Prostate gland (tissue), 2 donors: ENCODE data around the gene RPL32.

Source experiments
- POLR2A ChIP-seq: fragments of 450-650 bp; IDR thresholded peaks from one replicate; pipeline ENCODE4 v1.6.1; 2016; ENCODE audit warnings: antibody characterized with exemption, mild to moderate bottlenecking
- POLR2AphosphoS5 ChIP-seq: sonication (generic); formaldehyde crosslinking; IDR thresholded peaks from one replicate; pipeline ENCODE4 v1.6.1; 2017; ENCODE audit warnings: antibody characterized with exemption
- TF ChIP-seq, protein P1 (sequence below), 4 experiments: fragments of 200-600 bp in 2 of 4; fragments of 450-650 bp in 2 of 4; sonication (generic) in 2 of 4; IDR thresholded peaks; 1 replicate in 3 of 4; 2 replicates in 1 of 4; pipeline ENCODE4 v1.5.1; 2016 to 2019; ENCODE audit warnings: antibody characterized with exemption in 4 of 4, mild to moderate bottlenecking in 2 of 4, moderate library complexity in 2 of 4

DNA sequence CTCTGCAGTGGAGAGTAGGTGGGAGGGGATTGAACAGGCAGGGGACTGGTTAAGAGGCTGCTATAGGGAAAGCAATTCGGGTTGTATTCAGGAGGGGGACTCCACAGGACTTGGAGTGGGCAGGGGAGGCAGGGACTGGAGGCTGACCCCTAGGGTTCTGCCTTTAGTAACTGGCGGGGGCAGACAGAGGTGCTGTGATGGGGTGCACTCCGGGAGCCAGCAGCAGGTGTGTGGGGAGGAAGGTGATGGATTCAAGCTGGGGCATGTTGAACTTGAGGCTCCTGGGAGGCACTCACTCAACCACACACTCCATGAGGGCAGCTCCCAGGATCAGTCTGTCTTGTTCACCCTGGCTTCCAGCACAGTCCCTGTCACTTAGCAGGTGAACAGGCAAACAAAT lies 32.4 kb downstream of the RPL32 start:
- TF ChIP-seq, protein P1, sequence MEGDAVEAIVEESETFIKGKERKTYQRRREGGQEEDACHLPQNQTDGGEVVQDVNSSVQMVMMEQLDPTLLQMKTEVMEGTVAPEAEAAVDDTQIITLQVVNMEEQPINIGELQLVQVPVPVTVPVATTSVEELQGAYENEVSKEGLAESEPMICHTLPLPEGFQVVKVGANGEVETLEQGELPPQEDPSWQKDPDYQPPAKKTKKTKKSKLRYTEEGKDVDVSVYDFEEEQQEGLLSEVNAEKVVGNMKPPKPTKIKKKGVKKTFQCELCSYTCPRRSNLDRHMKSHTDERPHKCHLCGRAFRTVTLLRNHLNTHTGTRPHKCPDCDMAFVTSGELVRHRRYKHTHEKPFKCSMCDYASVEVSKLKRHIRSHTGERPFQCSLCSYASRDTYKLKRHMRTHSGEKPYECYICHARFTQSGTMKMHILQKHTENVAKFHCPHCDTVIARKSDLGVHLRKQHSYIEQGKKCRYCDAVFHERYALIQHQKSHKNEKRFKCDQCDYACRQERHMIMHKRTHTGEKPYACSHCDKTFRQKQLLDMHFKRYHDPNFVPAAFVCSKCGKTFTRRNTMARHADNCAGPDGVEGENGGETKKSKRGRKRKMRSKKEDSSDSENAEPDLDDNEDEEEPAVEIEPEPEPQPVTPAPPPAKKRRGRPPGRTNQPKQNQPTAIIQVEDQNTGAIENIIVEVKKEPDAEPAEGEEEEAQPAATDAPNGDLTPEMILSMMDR (IDR thresholded peaks at IDR 0.05) = no peak
- TF ChIP-seq POLR2AphosphoS5 (no peak), POLR2A (no peak)
